Left ventricle myocardium superior (tissue), 1 donor: Measurements from ENCODE around the gene FXR2. TPM values are rescaled to one million over a fixed set of nuclear protein-coding genes. Genes with fewer than 3 reads are reported as not detected.
"Not testable (repeated sequence)": the region's sequence is repeated elsewhere in the genome, so short reads cannot be mapped to it uniquely, and the experiment has no call there.

Experiments
- ATAC-seq: fragments of 200-7000 bp; cut with Tn5 transposase; one replicate; pipeline ENCODE4 v1.9.1; 2020; ENCODE audit warnings: mild to moderate bottlenecking, moderate library complexity
- DNase-seq: peaks from one replicate; pipeline ENCODE4 v3.0.0-alpha.2; 2020
- intact Hi-C: fragments of 100-400 bp; cut with micrococcal nuclease; formaldehyde crosslinking; loops from one replicate; pipeline ENCODE4 v1.11.0; 2022
- long read RNA-seq: library from polyadenylated mRNA; unstranded; transcript quantifications from one replicate; pipeline ENCODE4 v2.0.0, GENCODE V29; 2021
- total RNA-seq: library from RNA; stranded (reverse); fragmentation: NEBNext Ultra II Directional; extraction: Animal tissue kit (Norgen Biotek cat#: 25700); gene quantifications from one replicate; pipeline ENCODE4 v1.2.1, GENCODE V29; 2021
- donor health status: DM: no; HTN: yes; CAD: no; lungs with severe emphysema.

The FXR2 gene
- total RNA-seq: 103 TPM
- long read RNA-seq, transcript FXR2-201 (17 exons, 2,957 nt): major isoform, 211 of 301 reads
- long read RNA-seq, partial matches to known transcripts: 39 of 301 reads
- long read RNA-seq, other reads (novel, unspliced or antisense): 51 of 301 reads

GRCh38 chr17:7614425-7615264 is at the start of gene FXR2:
TSS of gene FXR2 (minus strand) at chr17:7614897. CDS start at chr17:7614532, 365 bp downstream.
- intact Hi-C loops: no loop called here
- DNase-seq (peak; percentile 100), ATAC-seq (peak; percentile 96)

GRCh38 chr17:7656958-7657609 is 42.4 kb upstream of the FXR2 start:
- intact Hi-C loops: no loop called here
- ATAC-seq (peak; percentile 79), DNase-seq (peak; percentile 78)

GRCh38 chr17:7655541-7655840 is 40.8 kb upstream of the FXR2 start:
- DNase-seq (no peak), ATAC-seq (no peak)
- intact Hi-C loops: no loop called here

- ATAC-seq (no peak), DNase-seq (no peak)
- intact Hi-C loops: no loop called here
Observed at GRCh38 chr17:7654832-7655540, 40.3 kb upstream of the FXR2 start.

GRCh38 chr17:7652388-7653356 is 38.0 kb upstream of the FXR2 start:
- DNase-seq: no peak
- intact Hi-C loops: no loop called here
- ATAC-seq: no peak

- ATAC-seq (peak; percentile 49), DNase-seq (peak; percentile 46)
- intact Hi-C loops: no loop called here
Observed at GRCh38 chr17:7651665-7652387, 37.1 kb upstream of the FXR2 start.

GRCh38 chr17:7651097-7651664 is 36.5 kb upstream of the FXR2 start:
- peak; percentile 29 for DNase-seq
- intact Hi-C loops: no loop called here
- ATAC-seq: no peak

- DNase-seq (peak; percentile 81), ATAC-seq (peak; percentile 90)
- intact Hi-C loops: no loop called here
Observed at GRCh38 chr17:7650509-7651096, 35.9 kb upstream of the FXR2 start, which contains the start of gene ATP1B2. TSS of gene ATP1B2 (plus strand) at chr17:7650926. CDS start at chr17:7651519, 593 bp downstream.

- no peak for DNase-seq
- ATAC-seq: no peak
- intact Hi-C loops: no loop called here
Observed at GRCh38 chr17:7647018-7647417, 32.3 kb upstream of the FXR2 start.

- ATAC-seq: no peak
Observed at GRCh38 chr17:7646457-7646856, 31.8 kb upstream of the FXR2 start.

GRCh38 chr17:7644775-7645174 is 30.1 kb upstream of the FXR2 start:
- no peak for DNase-seq
- no peak for ATAC-seq
- intact Hi-C loops: no loop called here

More at GRCh38 chr17:7646457-7646856, 31.8 kb upstream of the FXR2 start:
- no peak for DNase-seq
- intact Hi-C loops: no loop called here

- ATAC-seq, DNase-seq, intact Hi-C loops: not testable (repeated sequence)
Observed at GRCh38 chr17:7641635-7642034, 26.9 kb upstream of the FXR2 start.

- no peak for DNase-seq
- intact Hi-C loops: no loop called here
- no peak for ATAC-seq
Observed at GRCh38 chr17:7640783-7641182, 26.1 kb upstream of the FXR2 start.

GRCh38 chr17:7636163-7636562 is 21.5 kb upstream of the FXR2 start:
- no peak for ATAC-seq
- intact Hi-C loops: no loop called here
- DNase-seq: no peak

- ATAC-seq: peak; percentile 59
- intact Hi-C loops: no loop called here
- peak; percentile 65 for DNase-seq
Observed at GRCh38 chr17:7634384-7634783, 19.7 kb upstream of the FXR2 start.

GRCh38 chr17:7633093-7633492 is 18.4 kb upstream of the FXR2 start:
- ATAC-seq: no peak
- intact Hi-C loops: no loop called here

GRCh38 chr17:7632492-7632894 is 17.8 kb upstream of the FXR2 start:
- DNase-seq (no peak), ATAC-seq (peak; percentile 17)
- intact Hi-C loops: no loop called here

More at GRCh38 chr17:7633093-7633492, 18.4 kb upstream of the FXR2 start:
- no peak for DNase-seq
